ENCODE results near the gene NLK. TPM values are rescaled to one million over a fixed set of nuclear protein-coding genes. Genes with fewer than 3 reads are reported as not detected.
"Not testable (repeated sequence)": the region's sequence is repeated elsewhere in the genome, so short reads cannot be mapped to it uniquely, and the experiment has no call there.

Gene NLK
- total RNA-seq, 1 experiment from 2014 or later = 17.2 TPM

GRCh38 chr17:28035884-28036283, 6.6 kb upstream of the NLK start:
- in situ Hi-C loops (cut with HindIII; ENCODE audit: low sequenced_read_pairs); DNase-seq (ENCODE audit: low spot score): not testable (repeated sequence)

DNA sequence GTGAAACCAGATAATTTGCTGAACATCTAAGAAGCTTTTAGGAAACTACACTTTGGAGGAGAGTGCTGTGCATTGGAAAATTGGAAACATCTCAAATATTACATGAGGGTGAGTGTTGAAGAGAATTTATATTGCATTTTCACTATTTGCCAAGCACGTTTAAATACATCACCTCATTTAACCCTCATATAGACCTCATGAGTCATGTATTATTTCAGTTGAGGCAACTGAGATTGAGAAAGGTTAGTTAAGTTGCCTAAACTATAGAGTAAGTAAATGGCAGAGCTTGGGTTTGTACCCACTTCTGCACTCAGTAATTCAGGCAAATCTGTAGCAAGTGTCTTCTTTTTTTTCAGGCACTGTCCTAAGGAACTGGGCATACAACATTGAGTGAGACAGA, 3.7 kb upstream of the NLK start:
- in situ Hi-C loops (cut with HindIII; ENCODE audit: low sequenced_read_pairs) = no loop called here
- DNase-seq (ENCODE audit: low spot score) = no peak

- in situ Hi-C loops (cut with HindIII; ENCODE audit: low sequenced_read_pairs) = no loop called here
- DNase-seq (ENCODE audit: low spot score) = no peak
Observed at GRCh38 chr17:28039251-28039650, 3.2 kb upstream of the NLK start.

- no peak for DNase-seq (ENCODE audit: low spot score)
- in situ Hi-C loops (cut with HindIII; ENCODE audit: low sequenced_read_pairs) = no loop called here
Observed at GRCh38 chr17:28040406-28040805, 2.1 kb upstream of the NLK start.

DNA sequence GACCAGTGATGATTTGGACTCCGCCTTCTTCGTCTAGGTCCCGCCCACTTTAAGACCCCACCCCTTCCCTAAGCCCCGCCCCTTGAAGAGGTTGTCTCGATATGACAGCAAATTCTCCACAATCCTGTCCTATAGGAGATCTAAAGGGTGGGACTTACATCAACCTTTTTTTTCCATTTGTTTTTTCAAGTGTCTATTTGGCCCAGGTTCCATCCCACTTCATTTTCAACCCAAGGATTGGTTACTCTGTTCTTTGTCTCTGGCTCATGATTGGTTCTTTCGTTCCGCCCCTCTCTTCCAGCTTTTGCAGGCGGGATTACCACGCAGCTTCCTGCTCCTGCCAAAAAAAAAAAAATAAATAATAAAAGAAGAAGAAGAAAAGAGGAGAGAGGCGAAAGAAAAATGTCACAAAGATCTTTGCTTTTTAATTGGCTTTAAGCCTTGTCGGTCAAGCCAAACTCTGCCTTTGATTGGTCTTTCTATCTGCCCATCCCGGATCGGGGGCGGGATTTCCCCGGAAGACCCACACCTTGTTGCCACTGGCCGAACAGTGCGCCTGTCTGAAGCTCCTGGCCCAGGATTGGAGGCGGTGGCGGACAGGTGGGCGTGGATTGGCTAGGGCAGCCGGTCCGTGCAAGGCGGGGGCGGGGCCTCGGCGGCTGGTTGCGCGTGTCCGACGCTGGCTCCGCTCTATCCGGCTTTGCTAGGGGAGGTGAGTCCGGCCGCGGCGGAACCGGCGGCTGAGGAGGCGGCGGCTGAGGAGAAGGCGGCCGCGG, 1.2 kb upstream of the NLK start:
- DNase-seq (ENCODE audit: low spot score) = peak; percentile 100
- in situ Hi-C loops (cut with HindIII; ENCODE audit: low sequenced_read_pairs) = no loop called here

- in situ Hi-C loops (cut with HindIII; ENCODE audit: low sequenced_read_pairs) = no loop called here
- no peak for DNase-seq (ENCODE audit: low spot score)
Observed at GRCh38 chr17:28041844-28042656, 427 bp upstream of the NLK start.

DNA sequence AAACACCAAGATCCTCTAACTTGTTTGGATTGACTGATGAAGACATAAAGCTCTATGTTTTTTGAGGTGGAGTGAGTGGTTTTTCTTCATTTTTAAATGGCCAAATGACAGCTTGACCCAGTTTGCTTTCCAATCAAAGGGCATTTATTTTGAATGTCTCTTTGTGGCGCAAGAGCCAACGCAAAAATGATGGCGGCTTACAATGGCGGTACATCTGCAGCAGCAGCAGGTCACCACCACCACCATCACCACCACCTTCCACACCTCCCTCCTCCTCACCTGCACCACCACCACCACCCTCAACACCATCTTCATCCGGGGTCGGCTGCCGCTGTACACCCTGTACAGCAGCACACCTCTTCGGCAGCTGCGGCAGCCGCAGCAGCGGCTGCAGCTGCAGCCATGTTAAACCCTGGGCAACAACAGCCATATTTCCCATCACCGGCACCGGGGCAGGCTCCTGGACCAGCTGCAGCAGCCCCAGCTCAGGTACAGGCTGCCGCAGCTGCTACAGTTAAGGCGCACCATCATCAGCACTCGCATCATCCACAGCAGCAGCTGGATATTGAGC, 329 bp downstream of the NLK start:
- in situ Hi-C loops (cut with HindIII; ENCODE audit: low sequenced_read_pairs) = no loop called here
- DNase-seq (ENCODE audit: low spot score) = no peak

DNA sequence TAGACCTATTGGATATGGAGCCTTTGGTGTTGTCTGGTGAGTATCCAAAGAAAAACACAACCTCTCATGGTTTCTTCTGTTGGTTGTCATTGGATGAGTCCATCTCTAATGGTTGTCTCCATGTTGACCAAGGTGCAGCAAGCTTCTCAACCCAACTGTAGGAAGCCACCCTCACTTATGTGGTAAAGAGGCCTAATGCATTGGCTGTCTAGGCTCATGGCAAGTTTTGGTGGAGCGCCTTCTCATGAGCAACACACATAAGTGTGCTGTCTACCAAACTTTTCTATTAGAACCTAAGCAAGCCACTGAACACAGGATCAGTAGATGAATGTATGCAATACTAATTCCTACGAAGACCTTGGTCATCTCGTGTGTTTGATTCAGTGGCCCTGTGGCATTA, 819 bp downstream of the NLK start:
- DNase-seq (ENCODE audit: low spot score) = no peak
- in situ Hi-C loops (cut with HindIII; ENCODE audit: low sequenced_read_pairs) = no loop called here

- in situ Hi-C loops (cut with HindIII; ENCODE audit: low sequenced_read_pairs) = no loop called here
- DNase-seq (ENCODE audit: low spot score) = no peak
Observed at GRCh38 chr17:28043741-28044140, 1.3 kb downstream of the NLK start.

DNA sequence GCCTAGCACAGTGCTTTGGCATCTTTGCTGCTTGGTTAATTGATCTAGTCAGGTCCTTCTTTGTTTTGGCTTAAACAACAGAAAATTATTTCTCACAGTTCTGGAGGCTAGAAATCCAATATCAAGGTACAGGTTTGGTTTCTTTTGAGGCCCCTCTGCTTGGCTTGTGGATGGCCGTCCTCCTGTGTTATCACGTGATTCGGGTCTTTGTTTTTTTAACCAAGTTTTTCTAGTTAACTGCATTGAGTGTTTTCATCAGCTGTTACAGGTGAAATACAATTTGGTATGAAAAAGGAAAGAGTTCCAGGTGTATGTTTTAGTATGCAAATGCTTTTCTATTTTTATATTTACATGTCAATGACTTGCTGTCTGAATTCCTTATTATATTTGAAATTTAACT, 2.8 kb downstream of the NLK start:
- no peak for DNase-seq (ENCODE audit: low spot score)
- in situ Hi-C loops (cut with HindIII; ENCODE audit: low sequenced_read_pairs) = no loop called here

DNA sequence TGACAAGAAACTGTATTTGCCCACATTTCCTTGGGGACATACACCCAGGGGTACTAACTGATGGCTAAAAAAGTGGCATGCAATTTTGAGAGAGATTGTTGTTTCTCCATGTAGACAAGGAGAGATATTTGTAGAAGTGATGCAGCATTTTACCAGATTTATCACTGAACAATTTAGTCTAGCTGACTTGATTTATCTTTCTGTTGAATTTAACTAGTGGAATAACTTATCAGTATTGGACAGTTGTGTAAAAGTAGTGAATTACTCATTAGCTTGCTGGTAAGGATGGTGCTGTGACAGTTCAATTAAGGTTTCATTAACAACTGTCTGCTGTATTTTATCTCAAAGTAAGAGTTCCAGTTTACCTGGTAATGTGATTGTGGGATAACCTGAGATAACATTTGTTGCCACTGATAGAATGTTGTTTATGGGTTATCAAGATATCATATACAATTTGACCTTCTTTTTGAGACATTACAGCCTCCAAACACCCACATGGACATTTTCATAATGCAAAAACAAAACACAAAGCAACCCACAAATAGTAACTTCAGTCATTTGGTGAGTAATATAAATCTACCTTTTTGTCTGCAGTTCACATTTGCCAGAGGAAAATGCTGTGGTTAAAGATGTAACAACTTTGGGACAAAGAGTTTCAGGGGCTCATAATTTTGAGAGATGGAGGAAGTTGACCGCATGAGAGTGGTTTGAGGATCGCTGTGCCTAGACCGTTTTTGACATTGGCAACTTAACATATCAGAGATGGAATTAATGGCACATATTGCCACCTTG, 3.8 kb downstream of the NLK start:
- in situ Hi-C loops (cut with HindIII; ENCODE audit: low sequenced_read_pairs) = no loop called here
- no peak for DNase-seq (ENCODE audit: low spot score)

DNA sequence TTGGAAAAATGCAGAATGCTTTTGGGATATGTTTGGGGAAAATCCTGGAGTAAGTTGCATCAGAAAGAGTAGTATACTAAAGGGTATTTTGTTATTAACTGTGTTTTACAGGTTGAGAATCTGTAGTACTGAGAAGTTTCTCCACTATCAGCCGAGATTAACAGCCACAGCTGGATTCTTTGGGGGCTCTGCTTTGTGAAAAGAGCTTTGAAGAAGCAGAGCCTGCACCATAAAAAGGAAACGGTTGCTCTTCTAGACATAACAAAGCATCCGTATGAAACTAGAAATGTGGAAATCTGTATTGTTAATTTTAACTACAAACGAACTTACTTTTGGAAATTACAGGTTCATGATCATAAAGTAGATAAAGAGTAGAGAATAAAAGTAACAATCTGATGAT, 5.3 kb downstream of the NLK start:
- DNase-seq (ENCODE audit: low spot score) = no peak
- in situ Hi-C loops (cut with HindIII; ENCODE audit: low sequenced_read_pairs) = no loop called here

DNA sequence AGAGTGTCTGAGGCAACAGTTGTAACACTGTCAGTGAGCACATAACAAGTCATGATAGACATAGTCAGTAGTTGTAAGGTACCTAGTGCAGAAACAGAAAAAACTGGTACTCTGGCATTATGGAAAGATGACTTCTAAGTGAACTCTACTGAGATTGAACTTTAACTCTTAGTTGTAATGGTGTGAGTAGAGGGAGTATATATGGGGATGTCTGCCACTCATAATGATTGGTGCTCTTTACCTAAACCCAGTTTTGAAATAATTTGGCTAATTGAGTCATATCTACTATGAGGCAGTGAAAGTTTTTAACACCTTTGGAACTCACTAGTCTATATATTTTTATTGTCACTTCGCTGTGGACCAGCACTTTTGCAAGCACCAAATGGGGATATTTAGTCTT, 6.6 kb downstream of the NLK start:
- no peak for DNase-seq (ENCODE audit: low spot score)
- in situ Hi-C loops (cut with HindIII; ENCODE audit: low sequenced_read_pairs) = no loop called here

- in situ Hi-C loops (cut with HindIII; ENCODE audit: low sequenced_read_pairs) = no loop called here
- no peak for DNase-seq (ENCODE audit: low spot score)
Observed at GRCh38 chr17:28053044-28053670, 10.7 kb downstream of the NLK start.

- no peak for DNase-seq (ENCODE audit: low spot score)
- in situ Hi-C loops (cut with HindIII; ENCODE audit: low sequenced_read_pairs) = no loop called here
Observed at GRCh38 chr17:28053725-28054124, 11.2 kb downstream of the NLK start.

DNA sequence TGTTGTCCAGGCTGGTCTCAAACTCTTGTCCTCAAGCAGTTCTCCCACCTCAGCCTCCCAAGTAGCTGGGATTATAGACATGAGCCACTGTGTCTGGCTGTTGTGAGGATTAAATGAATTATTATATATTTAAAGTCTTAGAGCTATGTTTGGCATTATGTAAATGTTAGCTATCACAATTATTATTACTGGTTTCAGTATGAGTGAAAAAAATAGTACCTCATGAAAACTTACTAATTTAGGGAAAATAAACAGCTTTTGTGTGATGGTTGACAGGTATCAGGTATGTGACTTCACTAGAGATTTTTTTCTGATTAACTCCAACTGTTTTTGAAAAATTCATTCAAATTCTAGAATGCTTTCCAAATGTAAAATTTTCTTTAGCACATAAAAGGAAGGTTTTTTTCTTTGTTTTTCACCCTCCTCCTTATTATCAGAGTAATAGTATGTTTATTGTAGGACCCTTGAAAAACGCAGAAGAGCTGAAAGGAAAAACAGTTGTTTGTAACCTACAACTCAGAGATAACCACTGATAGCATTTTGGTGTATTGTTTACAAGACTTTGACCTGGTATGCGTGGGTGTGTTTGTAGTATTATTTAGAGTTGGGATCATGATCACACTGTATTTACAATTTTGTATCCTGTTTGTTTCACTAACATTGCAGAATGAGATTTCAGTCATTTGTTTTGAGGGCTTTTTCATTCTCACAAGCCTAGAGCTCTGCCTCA, 13.2 kb downstream of the NLK start:
- no peak for DNase-seq (ENCODE audit: low spot score)
- in situ Hi-C loops (cut with HindIII; ENCODE audit: low sequenced_read_pairs) = no loop called here

DNA sequence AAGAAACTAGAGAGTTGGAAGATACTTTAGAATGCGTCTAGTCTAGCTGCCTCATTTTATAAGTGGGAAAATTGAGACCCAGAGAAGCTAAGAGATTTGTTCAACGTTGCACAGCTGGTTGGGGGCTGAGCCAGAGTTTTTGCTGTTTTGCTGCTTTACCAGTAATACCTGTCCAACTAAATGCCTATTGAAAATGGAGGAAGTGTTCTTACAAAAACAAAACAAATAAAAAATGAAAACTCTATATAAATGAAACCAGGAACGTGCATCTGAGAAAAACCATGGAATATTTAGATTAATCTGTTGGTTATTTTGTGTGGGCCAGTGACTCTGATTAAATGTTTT, 13.8 kb downstream of the NLK start:
- in situ Hi-C loops (cut with HindIII; ENCODE audit: low sequenced_read_pairs) = no loop called here
- no peak for DNase-seq (ENCODE audit: low spot score)

DNA sequence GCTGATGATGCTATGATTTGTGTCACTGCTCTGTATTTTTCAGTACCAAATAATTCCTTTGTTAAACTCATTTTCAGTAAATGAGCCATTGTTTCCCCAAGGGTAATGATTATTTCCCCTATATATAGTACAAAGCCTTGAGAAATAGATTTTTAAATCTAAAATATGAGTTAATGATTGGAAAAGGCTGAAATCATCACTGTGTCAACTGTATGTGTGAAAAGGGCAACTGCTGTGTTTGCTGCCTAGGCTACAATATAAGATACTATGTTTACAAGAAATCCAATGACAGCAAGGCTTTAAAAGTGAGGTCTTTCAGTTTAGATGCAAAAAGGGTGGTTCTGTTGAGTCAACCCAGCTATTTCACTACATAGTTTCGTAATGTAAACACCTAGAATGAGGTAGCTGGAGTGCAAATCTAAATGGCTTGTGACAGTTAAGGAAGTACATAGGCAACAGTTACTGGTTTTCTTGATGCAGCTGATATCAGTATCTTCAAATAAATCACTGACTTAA, 15.3 kb downstream of the NLK start:
- in situ Hi-C loops (cut with HindIII; ENCODE audit: low sequenced_read_pairs) = no loop called here
- no peak for DNase-seq (ENCODE audit: low spot score)

Data from G401 (cell line).